GM10266 (cell line): Measurements from ENCODE around the gene CCSER2.
A peak's percentile ranks its signal among the peaks of the same experiment; 100 is the strongest.

ENCODE experiments used
- DNase-seq: peaks from one replicate; pipeline ENCODE4 v3.0.0; 2012; ENCODE audit errors: extremely low spot score
- TF ChIP-seq, protein P1 (sequence below): IDR thresholded peaks from 2 replicates; pipeline ENCODE4 v1.5.1; 2012; ENCODE audit warnings: mild to moderate bottlenecking, low read depth; ENCODE audit not compliant: control insufficient read depth, insufficient read depth; ENCODE audit errors: missing control alignments

Gene CCSER2

DNA sequence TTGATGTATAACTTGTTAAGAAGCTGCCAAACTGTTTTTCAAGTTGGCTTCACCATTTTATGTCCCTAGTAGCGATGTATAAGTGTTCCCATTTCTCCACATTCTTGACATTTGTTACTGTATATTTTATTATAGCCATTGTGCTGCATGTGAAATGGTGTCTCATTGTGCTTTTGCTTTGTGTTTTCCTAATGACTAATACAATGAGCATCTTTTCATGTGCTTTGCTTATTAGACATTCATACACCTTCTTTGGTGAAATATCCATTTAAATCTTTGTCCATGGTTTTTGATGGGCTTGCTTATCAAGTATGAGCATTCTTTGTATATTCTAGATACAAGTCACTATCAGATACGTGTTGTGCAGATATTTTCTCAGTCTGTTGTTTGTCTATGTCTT, 203.0 kb downstream of the CCSER2 start:
- TF ChIP-seq, protein P1, sequence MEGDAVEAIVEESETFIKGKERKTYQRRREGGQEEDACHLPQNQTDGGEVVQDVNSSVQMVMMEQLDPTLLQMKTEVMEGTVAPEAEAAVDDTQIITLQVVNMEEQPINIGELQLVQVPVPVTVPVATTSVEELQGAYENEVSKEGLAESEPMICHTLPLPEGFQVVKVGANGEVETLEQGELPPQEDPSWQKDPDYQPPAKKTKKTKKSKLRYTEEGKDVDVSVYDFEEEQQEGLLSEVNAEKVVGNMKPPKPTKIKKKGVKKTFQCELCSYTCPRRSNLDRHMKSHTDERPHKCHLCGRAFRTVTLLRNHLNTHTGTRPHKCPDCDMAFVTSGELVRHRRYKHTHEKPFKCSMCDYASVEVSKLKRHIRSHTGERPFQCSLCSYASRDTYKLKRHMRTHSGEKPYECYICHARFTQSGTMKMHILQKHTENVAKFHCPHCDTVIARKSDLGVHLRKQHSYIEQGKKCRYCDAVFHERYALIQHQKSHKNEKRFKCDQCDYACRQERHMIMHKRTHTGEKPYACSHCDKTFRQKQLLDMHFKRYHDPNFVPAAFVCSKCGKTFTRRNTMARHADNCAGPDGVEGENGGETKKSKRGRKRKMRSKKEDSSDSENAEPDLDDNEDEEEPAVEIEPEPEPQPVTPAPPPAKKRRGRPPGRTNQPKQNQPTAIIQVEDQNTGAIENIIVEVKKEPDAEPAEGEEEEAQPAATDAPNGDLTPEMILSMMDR: no peak
- no peak for DNase-seq

- TF ChIP-seq, protein P1: peak; percentile 22
Measured at GRCh38 chr10:84534168-84534567, 205.8 kb downstream of the CCSER2 start.

DNA sequence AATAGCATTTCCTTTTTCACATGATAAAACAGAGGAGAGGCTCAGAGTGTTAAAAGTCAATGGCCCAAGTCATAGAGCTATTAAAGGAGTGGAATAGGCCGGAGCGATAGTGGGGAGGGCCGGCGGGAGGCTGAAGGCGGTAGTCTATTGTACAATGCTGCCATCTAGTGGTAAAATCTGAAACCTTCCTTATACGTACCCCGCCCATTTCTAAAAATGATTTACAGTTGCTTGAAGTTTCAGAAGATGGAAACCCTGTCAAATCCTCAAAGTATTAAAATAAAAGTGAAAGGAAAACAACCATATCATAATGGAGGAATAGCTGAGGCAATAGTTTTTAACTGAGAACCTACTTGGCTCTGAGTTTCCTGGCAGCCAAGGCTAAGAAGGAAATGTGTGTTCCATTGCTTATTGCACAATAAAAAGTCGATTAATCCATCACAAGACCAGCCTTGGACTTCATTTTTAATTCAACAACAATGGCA, 209.1 kb downstream of the CCSER2 start:
- TF ChIP-seq, protein P1: peak; percentile 64
- peak; percentile 70 for DNase-seq

More at GRCh38 chr10:84534168-84534567, 205.8 kb downstream of the CCSER2 start:
- DNase-seq: no peak

GRCh38 chr10:84538036-84538435, 209.6 kb downstream of the CCSER2 start:
- no peak for DNase-seq
- TF ChIP-seq, protein P1: no peak

- TF ChIP-seq, protein P1: no peak
- no peak for DNase-seq
Measured at GRCh38 chr10:84539216-84539615, 210.8 kb downstream of the CCSER2 start.

GRCh38 chr10:84540022-84540616, 211.7 kb downstream of the CCSER2 start:
- TF ChIP-seq, protein P1: no peak
- DNase-seq: peak; percentile 17

GRCh38 chr10:84540617-84541288, 212.4 kb downstream of the CCSER2 start:
- DNase-seq: peak; percentile 79
- TF ChIP-seq, protein P1: peak; percentile 90
